HG02981 (cell line): ENCODE measurements around the gene CFHR2.
"Not testable (repeated sequence)": the region's sequence is repeated elsewhere in the genome, so short reads cannot be mapped to it uniquely, and the experiment has no call there.

Experiments used
- ATAC-seq: cut with Tn5 transposase; IDR thresholded peaks from one replicate; pipeline ENCODE4 v1.9.1; 2021; ENCODE audit warnings: mild to moderate bottlenecking, moderate library complexity; ENCODE audit not compliant: unreplicated experiment

CFHR2 gene

GRCh38 chr1:196943568-196943967, at the start of gene CFHR2:
Gene CFHR2 (plus strand): TSS chr1:196943738. CDS start chr1:196943881, 143 bp downstream.
- ATAC-seq, result not testable (repeated sequence)

GRCh38 chr1:196896355-196896754, 47.2 kb upstream of the CFHR2 start:
- ATAC-seq, result no peak

GRCh38 chr1:196897158-196897828, 46.2 kb upstream of the CFHR2 start:
- ATAC-seq, result no peak

GRCh38 chr1:196902344-196902743, 41.2 kb upstream of the CFHR2 start:
- peak; percentile 48 for ATAC-seq

GRCh38 chr1:196910215-196910614, 33.3 kb upstream of the CFHR2 start:
- ATAC-seq, result no peak

- ATAC-seq, result not testable (repeated sequence)
Measured at GRCh38 chr1:196912283-196912682, 31.3 kb upstream of the CFHR2 start.

- ATAC-seq, result not testable (repeated sequence)
Measured at GRCh38 chr1:196926839-196927238, 16.7 kb upstream of the CFHR2 start.

GRCh38 chr1:196932853-196933252, 10.7 kb upstream of the CFHR2 start:
- not testable (repeated sequence) for ATAC-seq

GRCh38 chr1:196933531-196934189, 9.9 kb upstream of the CFHR2 start:
- ATAC-seq, result no peak

GRCh38 chr1:196941474-196941873, 2.1 kb upstream of the CFHR2 start:
- not testable (repeated sequence) for ATAC-seq

GRCh38 chr1:196951711-196952394, 8.3 kb downstream of the CFHR2 start:
- ATAC-seq, result peak; percentile 86

GRCh38 chr1:196954778-196955177, 11.2 kb downstream of the CFHR2 start:
- no peak for ATAC-seq

GRCh38 chr1:196955926-196956325, 12.4 kb downstream of the CFHR2 start:
- no peak for ATAC-seq

- ATAC-seq, result no peak
Measured at GRCh38 chr1:196960854-196961253, 17.3 kb downstream of the CFHR2 start.

- ATAC-seq, result no peak
Measured at GRCh38 chr1:196970182-196970581, 26.6 kb downstream of the CFHR2 start.

GRCh38 chr1:196976278-196976677, 32.7 kb downstream of the CFHR2 start:
- ATAC-seq, result no peak

GRCh38 chr1:196977278-196977677, 33.7 kb downstream of the CFHR2 start, which contains the start of gene CFHR5:
Gene CFHR5 (plus strand): TSS chr1:196977556. CDS start chr1:196977665, 109 bp downstream.
- ATAC-seq, result no peak

- no peak for ATAC-seq
Measured at GRCh38 chr1:196980859-196981258, 37.3 kb downstream of the CFHR2 start.

GRCh38 chr1:196982247-196982646, 38.7 kb downstream of the CFHR2 start:
- ATAC-seq, result not testable (repeated sequence)

GRCh38 chr1:196991919-196992651, 48.5 kb downstream of the CFHR2 start:
- not testable (repeated sequence) for ATAC-seq

GRCh38 chr1:196993916-196994315, 50.4 kb downstream of the CFHR2 start:
- no peak for ATAC-seq
